Measurements from ENCODE around the gene CCL3. TPM values are rescaled to one million over a fixed set of nuclear protein-coding genes. Genes with fewer than 3 reads are reported as not detected.

Gene CCL3
- total and polyA plus RNA-seq, 2 experiments from 2014 or later, result not detected

GRCh38 chr17:36048066-36048465 is 41.9 kb downstream of the CCL3 start (continued):
- TF ChIP-seq ZNF462 (CRISPR knock-in tag; IDR thresholded peaks at IDR 0.05), result no peak
- no peak for TF ChIP-seq ZNF331 (CRISPR knock-in tag; IDR thresholded peaks at IDR 0.05; ENCODE audit: low read depth)
- no peak for TF ChIP-seq ZNF114 (CRISPR knock-in tag; IDR thresholded peaks at IDR 0.05)
- no peak for TF ChIP-seq CREB1 (CRISPR knock-in tag; IDR thresholded peaks at IDR 0.05; ENCODE audit: low read depth)
- no peak for TF ChIP-seq POLR2AphosphoS5 (IDR thresholded peaks at IDR 0.05; ENCODE audit: low read depth)
- TF ChIP-seq JUNB (IDR thresholded peaks at IDR 0.05; ENCODE audit: unreplicated experiment), result no peak
- TF ChIP-seq EZH2 (IDR thresholded peaks at IDR 0.05; ENCODE audit: low read depth, unreplicated experiment), result no peak
- no peak for TF ChIP-seq CTCF (conservative IDR thresholded peaks at IDR 0.05; ENCODE audit: low read depth in 2 of 2)

Small RNA genes within 50 kb of the gene (small RNA-seq; reads per million reads assigned to genes)
- gene RN7SL301P (ENCODE audit: low replicate concordance), result not detected

Other genes starting within 250 kb of the CCL3 start
- not detected in 2 replicates for gene HEATR9, start 221.3 kb downstream of the CCL3 start, total RNA-seq (2014; rRNA removed; shearing (Covaris generic))
- gene HEATR9, start 221.3 kb downstream of the CCL3 start, polyA plus RNA-seq (2016; fragmentation: Nextera tagmentation; extraction: Ambion mirVana), result not detected in 2 replicates
- gene CCL5, start 209.8 kb downstream of the CCL3 start, total RNA-seq (2014; rRNA removed; shearing (Covaris generic)), result not detected in 2 replicates
- gene CCL5, start 209.8 kb downstream of the CCL3 start, polyA plus RNA-seq (2016; fragmentation: Nextera tagmentation; extraction: Ambion mirVana), result not detected in 2 replicates
- gene RDM1, start 159.4 kb downstream of the CCL3 start, total RNA-seq (2014; rRNA removed; shearing (Covaris generic)), result 3.9 and 5.2 TPM in 2 replicates
- 7.3 and 8.8 TPM in 2 replicates for gene RDM1, start 159.4 kb downstream of the CCL3 start, polyA plus RNA-seq (2016; fragmentation: Nextera tagmentation; extraction: Ambion mirVana)
- not detected in 2 replicates for gene LYZL6, start 146.4 kb downstream of the CCL3 start, total RNA-seq (2014; rRNA removed; shearing (Covaris generic))
- not detected in 2 replicates for gene LYZL6, start 146.4 kb downstream of the CCL3 start, polyA plus RNA-seq (2016; fragmentation: Nextera tagmentation; extraction: Ambion mirVana)
- gene CCL16, start 108.6 kb downstream of the CCL3 start, total RNA-seq (2014; rRNA removed; shearing (Covaris generic)), result not detected in 2 replicates
- not detected in 2 replicates for gene CCL16, start 108.6 kb downstream of the CCL3 start, polyA plus RNA-seq (2016; fragmentation: Nextera tagmentation; extraction: Ambion mirVana)
- not detected in 2 replicates for gene CCL14, start 103.4 kb downstream of the CCL3 start, total RNA-seq (2014; rRNA removed; shearing (Covaris generic))
- not detected in 2 replicates for gene CCL14, start 103.4 kb downstream of the CCL3 start, polyA plus RNA-seq (2016; fragmentation: Nextera tagmentation; extraction: Ambion mirVana)
- gene CCL15, start 88.6 kb downstream of the CCL3 start, total RNA-seq (2014; rRNA removed; shearing (Covaris generic)), result not detected in 2 replicates
- not detected in 2 replicates for gene CCL15, start 88.6 kb downstream of the CCL3 start, polyA plus RNA-seq (2016; fragmentation: Nextera tagmentation; extraction: Ambion mirVana)
- gene CCL23, start 72.2 kb downstream of the CCL3 start, total RNA-seq (2014; rRNA removed; shearing (Covaris generic)), result not detected in 2 replicates
- not detected in 2 replicates for gene CCL23, start 72.2 kb downstream of the CCL3 start, polyA plus RNA-seq (2016; fragmentation: Nextera tagmentation; extraction: Ambion mirVana)
- not detected in 2 replicates for gene CCL18, start 25.9 kb downstream of the CCL3 start, total RNA-seq (2014; rRNA removed; shearing (Covaris generic))
- not detected in 2 replicates for gene CCL18, start 25.9 kb downstream of the CCL3 start, polyA plus RNA-seq (2016; fragmentation: Nextera tagmentation; extraction: Ambion mirVana)
- not detected in 2 replicates for gene CCL4, start 13.7 kb upstream of the CCL3 start, total RNA-seq (2014; rRNA removed; shearing (Covaris generic))
- gene CCL4, start 13.7 kb upstream of the CCL3 start, polyA plus RNA-seq (2016; fragmentation: Nextera tagmentation; extraction: Ambion mirVana), result not detected in 2 replicates
- 0.54 and 1.3 TPM in 2 replicates for gene TBC1D3B, start 86.5 kb upstream of the CCL3 start, total RNA-seq (2014; rRNA removed; shearing (Covaris generic))
- 0.80 and 0.95 TPM in 2 replicates for gene TBC1D3B, start 86.5 kb upstream of the CCL3 start, polyA plus RNA-seq (2016; fragmentation: Nextera tagmentation; extraction: Ambion mirVana)
- not detected in 2 replicates for gene CCL3L1, start 106.6 kb upstream of the CCL3 start, total RNA-seq (2014; rRNA removed; shearing (Covaris generic))
- gene CCL3L1, start 106.6 kb upstream of the CCL3 start, polyA plus RNA-seq (2016; fragmentation: Nextera tagmentation; extraction: Ambion mirVana), result 0.59 and 0.70 TPM in 2 replicates
- not detected in 2 replicates for gene CCL4L2, start 120.9 kb upstream of the CCL3 start, total RNA-seq (2014; rRNA removed; shearing (Covaris generic))
- gene CCL4L2, start 120.9 kb upstream of the CCL3 start, polyA plus RNA-seq (2016; fragmentation: Nextera tagmentation; extraction: Ambion mirVana), result not detected in 2 replicates
- gene TBC1D3I, start 174.4 kb upstream of the CCL3 start, total RNA-seq (2014; rRNA removed; shearing (Covaris generic)), result 0.62 TPM in 1 of 2 replicates, not detected in the other
- 0.11 TPM in 1 of 2 replicates, not detected in the other for gene TBC1D3I, start 174.4 kb upstream of the CCL3 start, polyA plus RNA-seq (2016; fragmentation: Nextera tagmentation; extraction: Ambion mirVana)
- gene TBC1D3G, start 233.7 kb upstream of the CCL3 start, total RNA-seq (2014; rRNA removed; shearing (Covaris generic)), result not detected in 2 replicates
- not detected in 2 replicates for gene TBC1D3G, start 233.7 kb upstream of the CCL3 start, polyA plus RNA-seq (2016; fragmentation: Nextera tagmentation; extraction: Ambion mirVana)